Measurements from ENCODE around the gene SLC16A9. TPM values are rescaled to one million over a fixed set of nuclear protein-coding genes. Genes with fewer than 3 reads are reported as not detected.

The SLC16A9 gene
- total RNA-seq, 1 experiment from 2014 or later = 0.13 TPM

Other genes starting within 250 kb of the SLC16A9 start
- not detected for gene MRLN, start 43.6 kb upstream of the SLC16A9 start, total RNA-seq (2021; ENCODE audit: unreplicated experiment)
- gene CCDC6, start 196.7 kb upstream of the SLC16A9 start, total RNA-seq (2021; ENCODE audit: unreplicated experiment) = 48.7 TPM

Data from Panc1 (cell line).